GM19238 (cell line): Measurements from ENCODE around the gene PPT2.

Experiments
- DNase-seq: peaks from one replicate; pipeline ENCODE4 v3.0.0; 2011; ENCODE audit warnings: low spot score; ENCODE audit not compliant: insufficient read length

PPT2 gene

GRCh38 chr6:32153564-32154513 lies at the start of gene PPT2:
TSS of gene PPT2 (plus strand) at chr6:32154141. CDS start at chr6:32154595, 454 bp downstream.
- peak; percentile 58 for DNase-seq

- no peak for DNase-seq
Observed at GRCh38 chr6:32105433-32105832, 48.5 kb upstream of the PPT2 start.

GRCh38 chr6:32107406-32107805 lies 46.5 kb upstream of the PPT2 start:
- no peak for DNase-seq

GRCh38 chr6:32108094-32108627 lies 45.8 kb upstream of the PPT2 start:
- DNase-seq: no peak

- no peak for DNase-seq
Observed at GRCh38 chr6:32108727-32109113, 45.2 kb upstream of the PPT2 start.

GRCh38 chr6:32109114-32109764 lies 44.7 kb upstream of the PPT2 start, which contains the start of gene TNXB:
TSS of gene TNXB (minus strand) at chr6:32109338. CDS start at chr6:32098198, 11,140 bp downstream.
- DNase-seq: no peak

GRCh38 chr6:32109765-32110160 lies 44.2 kb upstream of the PPT2 start:
- DNase-seq: no peak

GRCh38 chr6:32110632-32111031 lies 43.3 kb upstream of the PPT2 start:
- DNase-seq: no peak

GRCh38 chr6:32111424-32112066 lies 42.4 kb upstream of the PPT2 start:
- DNase-seq: no peak

- DNase-seq: no peak
Observed at GRCh38 chr6:32112431-32112980, 41.4 kb upstream of the PPT2 start.

GRCh38 chr6:32113386-32114352 lies 40.3 kb upstream of the PPT2 start:
- DNase-seq: no peak

- no peak for DNase-seq
Observed at GRCh38 chr6:32114796-32115195, 39.1 kb upstream of the PPT2 start.

GRCh38 chr6:32115623-32116022 lies 38.3 kb upstream of the PPT2 start:
- no peak for DNase-seq

- DNase-seq: no peak
Observed at GRCh38 chr6:32116674-32117073, 37.3 kb upstream of the PPT2 start.

- no peak for DNase-seq
Observed at GRCh38 chr6:32117461-32117860, 36.5 kb upstream of the PPT2 start.

- DNase-seq: peak; percentile 67
Observed at GRCh38 chr6:32118782-32119628, 34.9 kb upstream of the PPT2 start.

- no peak for DNase-seq
Observed at GRCh38 chr6:32120573-32121059, 33.3 kb upstream of the PPT2 start.

GRCh38 chr6:32123681-32124080 lies 30.3 kb upstream of the PPT2 start:
- no peak for DNase-seq

GRCh38 chr6:32126880-32127279 lies 27.1 kb upstream of the PPT2 start:
- no peak for DNase-seq
